ENCODE data around the gene DCAF17. TPM values are rescaled to one million over a fixed set of nuclear protein-coding genes. Genes with fewer than 3 reads are reported as not detected.

DCAF17 gene
- total and polyA plus RNA-seq, 2 of the 13 experiments (the other 11 are each of a cell fraction or from before 2014, with no cell fraction given), result 13.7 to 30.0 TPM

- DNase-seq (ENCODE audit: low spot score), result no peak
Measured at GRCh38 chr2:171410101-171410500, 23.9 kb upstream of the DCAF17 start.

More at GRCh38 chr2:171410101-171410500, 23.9 kb upstream of the DCAF17 start:
- intact Hi-C loops (cut with micrococcal nuclease; ENCODE audit: unreplicated experiment) (loop anchor here (10.0 kb wide), 3 partner anchors 145 to 355 kb away; no protein-coding TSS in a partner anchor), in situ Hi-C loops (cut with HindIII; ENCODE audit: extremely low pct_ligation_motif_present, low pct_unique_long_range_greater_than_20kb) (no loop called here)
- Histone ChIP-seq H3K4me3 (replicated peaks in 1 of 3; ENCODE audit: insufficient read depth in 1 of 3, low read depth in 2 of 3, low read length in 3 of 3) (no peak overlapping the region), H2AFZ (ENCODE audit: low read length) (no peak overlapping the region), H3K4me2 (ENCODE audit: low read depth, low read length) (no peak overlapping the region), H3K79me2 (ENCODE audit: insufficient read depth, low read length) (peaks cover 52% of the 10 kb centered on the region), H3K27me3 (ENCODE audit: control insufficient read depth in 1 of 2, insufficient read depth in 2 of 2, low read length in 2 of 2) (no peaks in the 10 kb centered on the region), H4K20me1 (ENCODE audit: insufficient read depth, low read length) (no peaks in the 10 kb centered on the region), H3K27ac (ENCODE audit: extremely low read length, insufficient read depth, low read length) (no peak overlapping the region), H3K9ac (ENCODE audit: insufficient read depth, low read depth, low read length) (no peak overlapping the region), H3K36me3 (replicated peaks in 1 of 2; ENCODE audit: control insufficient read depth in 1 of 2, insufficient read depth in 2 of 2, low read length in 2 of 2) (no peaks in the 10 kb centered on the region; a peak in 3 of 5 replicates), H3K4me1 (ENCODE audit: insufficient read depth, low read length) (no peaks in the 10 kb centered on the region), H3K9me3 (ENCODE audit: low read length) (no peaks in the 10 kb centered on the region)
- FAIRE-seq (no peak), ATAC-seq (no peak)
- 94% methylated on average over 4 of the region's 4 CpGs for WGBS (ENCODE audit: low lambda C conversion rate)
- TF ChIP-seq ZNF879 (CRISPR knock-in tag; IDR thresholded peaks at IDR 0.05) (no peak), ZBTB49 (CRISPR knock-in tag; IDR thresholded peaks at IDR 0.05; ENCODE audit: borderline replicate concordance) (no peak), TCF7 (IDR thresholded peaks at IDR 0.05; ENCODE audit: low read depth) (no peak), ZNF407 (CRISPR knock-in tag; IDR thresholded peaks at IDR 0.05; ENCODE audit: not compliant biosample characterization) (no peak), POGK (CRISPR knock-in tag; conservative IDR thresholded peaks at IDR 0.05) (no peak), RAD21 (CRISPR knock-in tag; IDR thresholded peaks at IDR 0.05) (no peak), JUND (CRISPR knock-in tag; IDR thresholded peaks at IDR 0.05) (no peak)
- no TSS peak for BruUV-seq (replicated peaks)
- POLR2A ChIA-PET, result interaction anchor here (0.7 kb wide), 1 partner anchor 436 kb away, joined by 3 read pairs; no protein-coding TSS in a partner anchor
- CTCF ChIA-PET (ENCODE audit: low intra/inter-chr PET ratio, low total read pairs), result no interaction called here
